SHP77 (cell line): ENCODE data around the gene PHAF1.

ENCODE experiments used
- DNase-seq, 2 experiments: peaks; one replicate each; lab custom pipeline; 2025; lab: John Stamatoyannopoulos, UW

The PHAF1 gene

GRCh38 chr16:67180166-67180565 lies 70.4 kb downstream of the PHAF1 start:
- no peak for DNase-seq

- no peak for DNase-seq
Measured at GRCh38 chr16:67181346-67181745, 71.6 kb downstream of the PHAF1 start.

- DNase-seq = no peak
Measured at GRCh38 chr16:67182288-67182687, 72.5 kb downstream of the PHAF1 start.

- DNase-seq = no peak
Measured at GRCh38 chr16:67183284-67183626, 73.5 kb downstream of the PHAF1 start.

GRCh38 chr16:67183627-67184452 lies 74.1 kb downstream of the PHAF1 start, which contains the start of gene MATCAP1:
Gene MATCAP1, minus strand, starts transcription at chr16:67183963. Its CDS starts 3,353 bp downstream, at chr16:67180610.
- DNase-seq = peak; percentile 95 to 97

- DNase-seq = peak in 1 of 2 experiments; percentile 51
Measured at GRCh38 chr16:67184453-67184994, 74.8 kb downstream of the PHAF1 start.

GRCh38 chr16:67184995-67185650 lies 75.4 kb downstream of the PHAF1 start:
- DNase-seq = peak; percentile 67 to 80

GRCh38 chr16:67185651-67186134 lies 76.0 kb downstream of the PHAF1 start:
- no peak for DNase-seq

GRCh38 chr16:67186550-67186950 lies 76.8 kb downstream of the PHAF1 start:
- no peak for DNase-seq

- DNase-seq = no peak
Measured at GRCh38 chr16:67187175-67187890, 77.6 kb downstream of the PHAF1 start.

GRCh38 chr16:67188323-67188722 lies 78.6 kb downstream of the PHAF1 start:
- no peak for DNase-seq

- DNase-seq = no peak
Measured at GRCh38 chr16:67188798-67189197, 79.1 kb downstream of the PHAF1 start.

- peak; percentile 28 to 33 for DNase-seq
Measured at GRCh38 chr16:67190041-67190440, 80.3 kb downstream of the PHAF1 start, which contains the start of gene EXOC3L1. Gene EXOC3L1, minus strand, starts transcription at chr16:67190136. Its CDS starts 460 bp downstream, at chr16:67189676.

GRCh38 chr16:67190448-67191399 lies 81.0 kb downstream of the PHAF1 start:
- DNase-seq = peak; percentile 24 to 33

- no peak for DNase-seq
Measured at GRCh38 chr16:67191411-67191994, 81.8 kb downstream of the PHAF1 start.

- peak; percentile 80 to 86 for DNase-seq
Measured at GRCh38 chr16:67191995-67192681, 82.4 kb downstream of the PHAF1 start, which contains the start of gene E2F4. Gene E2F4, plus strand, starts transcription at chr16:67192155. Its CDS starts 73 bp downstream, at chr16:67192228.

- DNase-seq = no peak
Measured at GRCh38 chr16:67192781-67193361, 83.1 kb downstream of the PHAF1 start.

- no peak for DNase-seq
Measured at GRCh38 chr16:67193536-67193935, 83.8 kb downstream of the PHAF1 start.

GRCh38 chr16:67194260-67194659 lies 84.5 kb downstream of the PHAF1 start:
- DNase-seq = no peak
